GM18909 (cell line): ENCODE measurements around the gene ATG9B.

Experiments used
- ATAC-seq: cut with Tn5 transposase; IDR thresholded peaks from one replicate; pipeline ENCODE4 v1.9.1; 2021; ENCODE audit warnings: mild to moderate bottlenecking; ENCODE audit not compliant: unreplicated experiment, poor library complexity

The ATG9B gene, protein sequence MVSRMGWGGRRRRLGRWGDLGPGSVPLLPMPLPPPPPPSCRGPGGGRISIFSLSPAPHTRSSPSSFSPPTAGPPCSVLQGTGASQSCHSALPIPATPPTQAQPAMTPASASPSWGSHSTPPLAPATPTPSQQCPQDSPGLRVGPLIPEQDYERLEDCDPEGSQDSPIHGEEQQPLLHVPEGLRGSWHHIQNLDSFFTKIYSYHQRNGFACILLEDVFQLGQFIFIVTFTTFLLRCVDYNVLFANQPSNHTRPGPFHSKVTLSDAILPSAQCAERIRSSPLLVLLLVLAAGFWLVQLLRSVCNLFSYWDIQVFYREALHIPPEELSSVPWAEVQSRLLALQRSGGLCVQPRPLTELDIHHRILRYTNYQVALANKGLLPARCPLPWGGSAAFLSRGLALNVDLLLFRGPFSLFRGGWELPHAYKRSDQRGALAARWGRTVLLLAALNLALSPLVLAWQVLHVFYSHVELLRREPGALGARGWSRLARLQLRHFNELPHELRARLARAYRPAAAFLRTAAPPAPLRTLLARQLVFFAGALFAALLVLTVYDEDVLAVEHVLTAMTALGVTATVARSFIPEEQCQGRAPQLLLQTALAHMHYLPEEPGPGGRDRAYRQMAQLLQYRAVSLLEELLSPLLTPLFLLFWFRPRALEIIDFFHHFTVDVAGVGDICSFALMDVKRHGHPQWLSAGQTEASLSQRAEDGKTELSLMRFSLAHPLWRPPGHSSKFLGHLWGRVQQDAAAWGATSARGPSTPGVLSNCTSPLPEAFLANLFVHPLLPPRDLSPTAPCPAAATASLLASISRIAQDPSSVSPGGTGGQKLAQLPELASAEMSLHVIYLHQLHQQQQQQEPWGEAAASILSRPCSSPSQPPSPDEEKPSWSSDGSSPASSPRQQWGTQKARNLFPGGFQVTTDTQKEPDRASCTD

DNA sequence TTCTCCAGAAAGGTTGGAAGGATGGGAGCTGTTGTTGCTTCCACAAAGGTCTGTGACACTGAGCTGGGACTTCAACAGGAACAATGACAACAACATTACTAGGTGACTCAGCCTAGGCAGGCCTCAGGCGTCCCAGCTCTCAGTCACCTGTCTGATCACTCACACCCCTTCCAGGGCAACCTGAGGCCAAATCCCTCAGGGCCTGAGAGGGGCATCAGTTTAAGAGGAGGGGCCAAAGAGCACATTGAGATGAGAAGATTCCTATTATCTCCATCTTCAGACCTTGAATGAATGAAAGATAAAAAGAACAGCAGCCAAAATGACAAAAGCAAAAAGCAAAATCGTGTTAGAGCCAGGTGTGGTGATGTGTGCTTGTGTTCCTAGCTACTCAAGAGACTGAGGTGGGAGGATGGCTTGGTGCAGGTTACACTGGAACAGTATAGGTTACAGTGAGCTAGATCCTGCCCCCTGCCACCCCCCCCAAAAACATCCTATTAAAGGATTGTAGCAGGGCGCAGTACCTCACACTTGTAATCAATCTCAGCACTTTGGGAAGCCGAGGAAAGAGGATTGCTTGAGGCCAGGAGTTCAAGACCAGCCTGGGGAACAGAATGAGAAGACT, at the start of gene ATG9B:
ATG9B (minus strand) TSS at position 60 of the 622 bp plus-strand sequence. CDS start 71 bp downstream, outside the sequence.
- ATAC-seq, result no peak

DNA sequence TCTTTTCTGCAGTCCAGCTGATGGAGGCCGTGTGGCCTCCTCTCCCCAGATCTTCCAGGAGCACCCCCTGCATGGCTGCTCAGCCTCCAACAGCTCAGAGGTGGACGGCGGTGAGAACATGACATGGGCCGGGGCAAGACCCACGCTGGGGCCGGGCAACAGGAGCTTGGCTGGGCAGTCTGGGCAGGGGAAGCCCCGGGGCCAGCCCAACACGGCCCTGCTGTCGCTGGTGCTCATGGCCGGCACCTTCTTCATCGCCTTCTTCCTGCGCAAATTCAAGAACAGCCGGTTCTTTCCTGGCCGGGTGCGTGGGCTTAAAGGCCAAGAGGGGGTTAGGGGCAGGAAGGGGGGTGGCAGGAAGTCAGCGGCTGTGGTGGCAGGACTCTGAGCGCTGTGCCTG, 49.7 kb upstream of the ATG9B start:
- no peak for ATAC-seq

DNA sequence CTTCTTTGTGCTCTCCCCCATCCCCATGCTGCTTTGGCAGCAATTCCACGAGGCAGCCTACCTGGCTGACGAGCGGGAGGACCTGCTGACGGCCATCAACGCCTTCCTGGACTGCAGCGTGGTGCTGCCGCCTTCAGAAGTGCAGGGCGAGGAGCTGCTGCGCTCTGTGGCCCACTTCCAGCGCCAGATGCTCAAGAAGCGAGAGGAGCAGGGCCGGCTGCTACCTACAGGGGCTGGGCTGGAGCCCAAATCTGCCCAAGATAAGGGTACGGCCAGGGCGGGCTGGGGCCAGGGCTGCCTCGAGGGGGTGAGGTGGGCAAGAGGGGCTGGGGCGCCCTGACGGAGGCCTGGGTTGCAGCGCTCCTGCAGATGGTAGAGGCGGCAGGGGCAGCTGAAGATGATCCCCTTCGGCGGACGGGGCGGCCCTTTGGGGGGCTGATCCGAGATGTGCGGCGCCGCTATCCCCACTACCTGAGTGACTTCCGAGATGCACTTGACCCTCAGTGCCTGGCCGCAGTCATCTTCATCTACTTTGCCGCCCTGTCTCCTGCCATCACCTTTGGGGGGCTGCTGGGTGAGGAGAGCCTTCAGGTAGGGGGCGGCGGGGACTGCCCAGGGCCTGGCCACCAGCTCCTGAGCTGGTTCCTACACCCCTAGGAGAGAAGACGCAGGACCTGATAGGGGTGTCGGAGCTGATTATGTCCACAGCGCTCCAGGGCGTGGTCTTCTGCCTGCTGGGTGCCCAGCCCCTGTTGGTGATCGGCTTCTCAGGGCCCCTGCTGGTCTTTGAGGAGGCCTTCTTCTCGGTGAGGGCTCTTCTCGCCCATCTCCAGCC, 47.0 kb upstream of the ATG9B start:
- ATAC-seq, result no peak

DNA sequence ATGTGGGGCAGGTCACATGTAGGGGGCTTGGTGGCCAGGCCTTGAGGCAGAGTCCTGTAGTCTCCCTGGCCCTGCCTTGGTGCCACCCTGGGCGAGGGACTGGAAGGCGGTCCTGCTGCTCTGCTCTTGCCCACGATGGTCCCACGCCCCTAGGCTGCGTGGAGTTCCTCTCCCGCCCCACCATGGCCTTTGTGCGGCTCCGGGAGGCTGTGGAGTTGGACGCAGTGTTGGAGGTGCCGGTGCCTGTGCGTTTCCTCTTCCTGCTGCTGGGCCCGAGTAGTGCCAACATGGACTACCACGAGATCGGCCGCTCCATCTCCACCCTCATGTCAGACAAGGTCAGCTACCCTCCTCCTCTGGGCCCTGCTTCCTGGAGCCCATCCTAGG, 46.3 kb upstream of the ATG9B start:
- ATAC-seq, result no peak

DNA sequence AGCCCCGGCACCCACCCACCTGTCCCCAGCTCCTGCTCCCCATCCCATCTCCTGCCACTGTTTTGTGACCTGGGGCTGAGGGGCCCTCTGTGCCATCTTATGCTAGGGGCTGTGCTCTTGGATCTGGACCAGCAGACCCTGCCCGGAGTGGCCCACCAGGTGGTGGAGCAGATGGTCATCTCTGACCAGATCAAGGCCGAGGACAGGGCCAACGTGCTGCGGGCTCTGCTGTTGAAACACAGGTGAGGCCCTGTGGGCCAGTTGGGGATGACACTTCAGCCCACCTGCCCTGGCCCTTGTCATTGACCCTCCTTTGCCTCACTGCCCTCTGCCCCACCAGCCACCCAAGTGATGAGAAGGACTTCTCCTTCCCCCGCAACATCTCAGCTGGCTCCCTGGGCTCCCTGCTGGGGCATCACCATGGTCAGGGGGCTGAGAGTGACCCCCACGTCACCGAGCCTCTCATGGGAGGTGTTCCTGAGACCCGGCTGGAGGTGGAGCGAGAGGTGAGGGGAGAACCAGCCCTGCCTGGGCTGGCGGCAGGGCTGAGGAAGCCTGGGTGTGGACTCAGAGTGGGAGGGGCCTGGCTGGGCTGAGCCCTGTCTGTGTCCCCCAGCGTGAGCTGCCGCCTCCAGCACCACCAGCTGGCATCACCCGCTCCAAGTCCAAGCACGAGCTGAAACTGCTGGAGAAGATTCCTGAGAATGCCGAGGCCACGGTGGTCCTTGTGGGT, 45.7 kb upstream of the ATG9B start:
- ATAC-seq, result no peak

DNA sequence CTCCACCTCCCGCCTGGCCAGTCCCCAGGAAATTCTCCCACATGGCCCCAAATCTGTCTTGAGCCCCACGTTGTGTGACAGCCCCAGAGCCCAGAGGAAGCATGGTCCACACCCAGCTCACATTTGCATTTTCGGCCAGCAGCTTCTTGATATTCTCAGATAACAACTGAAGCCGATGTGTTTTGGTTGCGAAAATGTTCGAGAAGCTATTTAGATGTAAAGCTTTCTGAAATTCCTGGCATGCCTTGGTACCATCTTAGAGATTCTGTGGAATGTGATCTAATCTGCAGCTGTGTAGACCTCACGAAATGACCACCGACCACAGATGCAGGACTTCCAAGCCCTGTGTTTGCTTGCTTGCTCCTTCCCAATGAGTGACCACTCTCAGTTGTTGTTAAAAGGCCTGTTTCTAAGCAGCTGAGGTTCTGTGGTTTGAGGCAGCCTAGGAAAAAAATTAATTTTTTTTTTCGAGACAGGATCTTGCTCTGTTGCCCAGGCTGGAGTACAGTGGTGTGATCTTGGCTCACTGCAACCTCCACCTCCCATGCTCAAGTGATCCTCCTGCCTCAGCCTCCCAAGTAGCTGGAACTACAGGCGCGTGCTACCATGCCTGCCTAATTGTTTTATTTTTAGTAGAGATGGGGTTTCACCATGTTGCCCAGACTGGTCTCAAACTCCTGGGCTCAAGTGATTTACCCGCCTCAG, 43.9 kb upstream of the ATG9B start:
- ATAC-seq, result no peak

DNA sequence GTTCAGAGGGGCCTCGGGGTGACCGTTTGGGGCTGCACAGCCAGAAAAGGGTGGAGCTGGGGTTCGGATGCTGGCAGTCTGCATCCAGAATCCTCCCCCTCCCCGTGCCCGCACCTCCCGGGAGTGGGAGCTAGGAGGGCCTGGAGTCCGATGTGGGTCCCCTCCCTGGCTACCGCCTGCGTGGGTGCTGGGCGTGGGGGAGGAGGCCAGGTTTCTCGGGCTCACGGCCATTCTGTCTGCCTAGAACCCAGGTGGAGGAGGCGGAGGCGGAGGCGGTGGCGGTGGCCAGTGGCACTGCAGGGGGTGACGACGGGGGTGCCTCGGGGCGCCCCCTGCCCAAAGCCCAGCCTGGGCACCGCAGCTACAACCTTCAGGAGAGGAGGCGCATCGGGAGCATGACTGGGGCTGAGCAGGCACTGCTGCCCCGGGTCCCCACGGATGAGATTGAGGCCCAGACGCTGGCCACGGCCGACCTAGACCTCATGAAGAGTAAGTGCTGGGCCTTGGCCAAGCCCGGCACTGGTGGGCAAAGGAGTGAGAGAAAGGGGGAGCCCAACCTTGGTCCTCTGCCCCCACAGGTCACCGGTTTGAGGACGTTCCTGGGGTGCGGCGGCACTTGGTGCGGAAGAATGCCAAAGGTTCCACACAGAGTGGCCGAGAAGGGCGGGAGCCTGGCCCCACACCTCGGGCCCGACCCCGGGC, 42.1 kb upstream of the ATG9B start:
- no peak for ATAC-seq

DNA sequence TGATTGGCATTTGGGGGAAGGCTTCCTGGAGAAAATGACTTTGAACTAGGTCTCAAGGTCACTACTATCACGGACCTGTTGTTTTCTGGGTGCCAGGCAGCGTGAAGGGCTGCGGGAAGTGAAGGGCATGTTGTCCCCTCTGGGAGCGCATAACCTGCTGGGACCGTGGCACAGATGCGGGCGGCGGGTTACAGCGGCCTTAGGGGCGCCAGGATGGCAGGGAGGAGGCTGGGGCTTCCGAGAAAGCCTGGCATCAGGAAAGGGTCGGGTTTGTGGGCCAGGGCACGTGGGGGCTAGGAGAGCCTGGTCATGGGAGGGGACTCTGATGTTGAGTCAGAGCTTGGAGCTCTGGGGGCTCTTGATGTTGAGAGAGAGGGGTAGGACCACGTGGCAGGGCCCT, 41.2 kb upstream of the ATG9B start:
- ATAC-seq, result no peak

DNA sequence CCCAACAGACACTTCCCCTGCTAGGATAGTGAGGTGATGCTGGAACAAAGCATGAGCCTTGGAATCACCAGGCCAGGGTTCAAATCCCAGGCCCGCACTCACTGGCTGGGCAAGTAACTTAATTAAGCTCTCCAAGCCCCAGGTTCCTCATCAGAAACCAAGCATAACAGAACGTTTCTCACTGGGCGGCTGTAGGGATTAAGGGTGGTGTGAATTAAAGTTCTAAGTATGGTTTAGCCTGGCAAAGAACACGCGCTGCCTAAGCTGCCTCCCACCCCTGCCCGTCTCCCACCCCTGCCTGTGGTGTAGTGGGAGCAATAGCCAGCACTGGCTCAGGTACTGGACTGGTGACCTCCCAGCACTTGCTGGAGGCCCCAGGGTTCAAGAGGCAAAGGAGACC, 40.7 kb upstream of the ATG9B start:
- ATAC-seq, result no peak

DNA sequence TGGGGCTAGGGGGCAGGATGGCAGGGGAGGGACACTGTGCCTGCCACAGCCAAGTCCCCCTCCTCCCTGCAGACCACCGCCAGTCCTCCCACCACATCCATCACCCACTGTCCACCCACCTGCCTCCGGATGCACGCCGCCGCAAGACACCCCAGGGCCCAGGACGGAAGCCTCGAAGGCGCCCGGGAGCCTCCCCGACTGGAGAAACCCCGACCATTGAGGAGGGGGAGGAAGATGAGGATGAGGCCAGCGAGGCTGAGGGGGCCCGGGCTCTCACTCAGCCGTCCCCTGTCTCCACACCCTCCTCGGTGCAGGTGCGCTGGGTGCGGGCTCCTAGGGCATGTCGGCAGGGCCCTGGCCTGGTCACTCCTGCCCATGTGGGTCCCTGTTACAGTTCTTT, 40.2 kb upstream of the ATG9B start:
- no peak for ATAC-seq

DNA sequence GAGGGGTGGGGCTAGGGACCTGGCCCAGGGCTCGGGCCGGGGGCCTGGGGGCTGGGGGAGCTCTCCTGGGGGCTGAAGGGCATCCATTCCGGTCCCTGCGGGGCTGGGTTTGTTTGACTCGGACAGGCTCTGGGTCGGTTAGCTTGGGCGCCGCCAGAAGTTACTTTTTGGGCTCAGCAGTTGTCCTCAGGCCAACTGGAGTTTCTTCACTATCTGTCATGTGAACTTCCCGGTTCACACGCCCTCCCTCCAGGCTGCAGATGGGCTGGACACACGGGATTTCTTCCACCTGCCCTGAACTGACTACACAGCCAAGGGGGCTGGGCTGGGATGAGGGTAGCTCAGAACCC, 38.9 kb upstream of the ATG9B start:
- ATAC-seq, result no peak

DNA sequence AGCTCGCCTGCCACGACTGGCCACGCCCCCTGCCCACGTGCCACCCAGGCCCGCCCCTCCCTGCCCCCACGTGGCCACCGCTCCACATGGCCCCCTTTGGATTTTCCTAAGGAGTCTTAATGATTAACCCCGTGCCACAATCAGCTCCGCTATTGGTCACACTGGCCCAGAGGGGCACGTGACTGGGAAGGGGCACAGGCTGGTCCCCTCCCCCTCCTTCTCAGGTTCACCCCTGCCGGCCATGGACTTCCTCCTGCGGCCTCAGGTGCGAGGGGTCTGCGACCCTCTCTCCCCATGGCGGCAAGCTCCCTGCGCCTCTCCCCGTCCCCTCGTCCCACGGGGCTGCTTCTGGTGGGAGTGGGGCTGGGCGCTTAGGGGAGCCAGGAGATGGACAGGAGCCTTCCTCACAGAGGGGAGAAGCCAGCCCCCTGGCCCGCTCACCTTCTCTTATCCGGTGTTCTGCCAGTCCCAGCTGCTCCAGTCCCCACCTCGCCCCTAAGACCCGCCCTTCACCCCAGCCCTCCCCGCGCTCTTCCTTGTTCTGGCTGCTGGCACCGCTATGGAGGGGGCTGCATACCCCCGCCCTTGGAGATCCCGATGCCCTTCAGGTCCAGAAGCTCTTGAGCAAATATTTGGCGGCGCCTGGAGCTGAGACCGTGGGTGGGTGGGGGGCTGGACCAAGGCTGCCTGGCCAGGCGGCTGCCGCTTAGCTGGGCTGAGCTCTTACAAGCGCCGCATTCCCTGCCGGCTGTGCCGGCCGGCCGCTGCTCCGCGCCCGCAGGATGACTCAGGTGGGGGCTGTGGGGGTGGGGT, 38.3 kb upstream of the ATG9B start:
- ATAC-seq, result no peak

DNA sequence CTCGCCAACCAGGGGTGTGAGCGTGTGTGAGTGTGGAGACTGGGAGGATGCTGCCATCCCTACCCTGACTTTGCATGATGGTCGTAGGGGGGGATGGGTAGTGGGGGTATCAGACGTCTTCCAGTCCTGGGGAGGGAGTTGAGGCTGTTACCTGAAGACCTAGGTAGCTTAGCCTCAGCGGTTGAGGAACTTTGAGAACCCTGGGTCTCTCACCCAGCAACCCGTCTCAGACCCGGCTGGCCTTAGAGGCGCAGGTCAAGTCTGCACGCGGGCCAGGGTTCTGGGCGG, 37.8 kb upstream of the ATG9B start:
- no peak for ATAC-seq

DNA sequence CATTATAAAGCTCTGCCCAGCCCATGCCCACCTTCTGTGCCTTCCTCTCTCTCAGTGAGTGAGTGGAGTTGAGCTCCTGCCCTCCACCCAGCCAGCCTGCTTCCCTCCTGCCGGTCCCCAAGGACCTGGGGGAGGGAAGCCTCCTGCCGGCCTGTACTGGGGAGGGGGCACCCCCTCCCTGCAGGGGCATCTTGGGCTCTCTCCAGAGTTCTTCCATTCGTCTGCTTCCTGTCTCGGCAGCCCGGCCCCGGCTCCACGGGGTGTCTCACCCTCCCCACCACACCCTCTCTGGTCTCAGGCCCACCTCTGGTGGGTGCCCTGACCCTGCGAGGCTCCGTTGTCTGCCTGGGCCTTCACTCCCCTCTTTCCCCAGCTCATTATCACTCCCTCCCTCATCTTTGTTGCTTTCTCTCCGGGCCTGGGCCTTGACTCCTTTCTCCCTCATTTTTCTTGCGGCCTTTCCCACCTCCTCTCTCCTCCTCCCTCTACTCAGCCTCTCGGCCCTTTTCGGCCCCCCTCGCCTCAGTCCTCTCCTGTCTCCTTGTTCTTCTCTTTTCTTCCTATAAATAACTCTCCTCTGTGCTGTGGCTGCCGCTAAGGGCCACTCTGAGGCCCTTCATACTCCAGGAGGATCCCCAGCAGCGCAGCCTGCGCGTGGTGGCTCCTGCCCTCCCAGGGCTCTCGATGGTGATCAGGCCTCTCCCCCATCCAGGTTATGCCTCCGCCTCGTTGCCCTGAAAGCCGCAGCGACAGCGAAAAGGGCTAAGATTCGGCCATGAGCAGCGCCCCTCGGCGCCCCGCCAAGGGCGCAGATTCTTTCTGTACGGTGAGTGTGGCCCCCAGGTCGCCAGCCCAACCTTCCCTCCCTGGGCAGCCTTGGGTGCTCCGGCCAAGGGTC, 37.2 kb upstream of the ATG9B start:
- no peak for ATAC-seq

DNA sequence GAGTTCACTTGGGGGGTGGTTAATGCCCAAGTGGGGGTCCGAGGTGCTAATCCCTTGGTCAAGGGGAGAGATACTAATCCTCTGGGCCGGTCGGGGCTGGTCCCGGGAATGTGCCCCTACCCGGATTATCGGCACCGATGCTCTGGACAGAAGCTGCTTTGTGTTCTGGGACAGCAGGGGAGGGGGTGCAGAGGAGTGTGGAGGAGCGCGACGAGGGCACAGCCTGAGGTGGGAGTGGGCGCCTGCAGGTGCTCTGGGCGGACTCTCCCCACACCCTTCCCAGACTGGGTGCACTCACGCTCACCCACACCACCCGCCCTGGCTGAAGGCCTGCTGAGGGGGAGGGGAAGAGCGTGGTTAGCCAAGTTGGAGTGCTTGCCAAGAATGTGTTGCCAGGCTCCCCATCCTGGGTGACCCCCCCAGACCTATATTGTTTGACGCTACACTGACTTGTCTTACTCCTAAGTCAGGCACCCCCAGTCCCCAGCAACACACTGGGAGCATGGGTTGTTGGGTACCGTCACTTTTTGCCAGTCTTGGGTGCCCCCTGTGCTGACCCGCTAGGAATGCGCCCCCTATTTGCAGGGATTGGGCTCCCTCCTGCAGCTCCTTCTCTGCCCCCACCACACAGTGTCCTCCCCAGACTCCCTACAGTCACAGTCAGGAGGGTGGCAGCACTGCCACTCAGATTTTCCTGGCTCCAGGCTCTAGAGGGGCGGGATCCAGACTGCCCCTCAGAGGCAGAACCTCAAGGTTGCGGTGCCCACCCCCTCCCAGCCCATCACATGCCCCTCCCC, 36.3 kb upstream of the ATG9B start:
- no peak for ATAC-seq

DNA sequence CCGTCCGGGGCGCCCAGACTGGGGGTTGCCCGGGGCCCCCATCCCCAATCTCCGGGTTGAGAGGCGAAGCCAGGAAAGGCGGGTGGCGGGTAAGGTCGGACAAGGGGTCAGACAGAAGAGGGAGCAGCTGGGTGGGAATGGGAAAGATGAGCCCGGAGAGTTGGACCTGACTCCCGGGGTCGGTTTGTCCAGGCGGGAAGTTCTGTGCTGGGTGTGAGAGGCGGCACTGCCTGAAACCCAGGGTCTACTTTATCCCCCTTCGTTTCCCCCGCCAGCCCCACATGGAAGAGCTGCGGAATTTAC, 35.8 kb upstream of the ATG9B start:
- no peak for ATAC-seq
